HG03571 (cell line): ENCODE results near the gene CACNA1C.

Experiments used
- ATAC-seq: cut with Tn5 transposase; IDR thresholded peaks from one replicate; pipeline ENCODE4 v1.9.1; 2021; ENCODE audit not compliant: unreplicated experiment

Gene CACNA1C

DNA sequence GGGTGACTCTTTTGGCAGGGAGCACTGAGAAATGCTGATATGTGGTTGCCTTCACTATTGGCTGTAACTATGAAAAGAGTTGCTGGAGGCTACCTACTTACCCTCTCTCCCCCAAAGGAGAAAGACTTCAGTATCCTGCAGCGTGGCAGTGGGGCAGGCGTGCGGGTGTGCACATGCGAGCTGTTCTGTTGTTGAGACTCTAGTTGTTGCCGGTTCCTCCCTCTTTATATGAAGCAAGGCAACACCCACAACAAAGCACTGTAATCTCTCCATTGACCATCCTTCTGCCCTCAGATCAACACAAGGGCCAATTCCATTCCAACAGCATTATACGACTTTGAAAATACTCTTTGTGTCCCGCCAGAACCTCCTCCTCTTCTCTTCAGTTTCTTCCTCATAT is 259.4 kb downstream of the CACNA1C start:
- ATAC-seq = no peak

GRCh38 chr12:2312770-2313169 is 260.0 kb downstream of the CACNA1C start:
- ATAC-seq = no peak

DNA sequence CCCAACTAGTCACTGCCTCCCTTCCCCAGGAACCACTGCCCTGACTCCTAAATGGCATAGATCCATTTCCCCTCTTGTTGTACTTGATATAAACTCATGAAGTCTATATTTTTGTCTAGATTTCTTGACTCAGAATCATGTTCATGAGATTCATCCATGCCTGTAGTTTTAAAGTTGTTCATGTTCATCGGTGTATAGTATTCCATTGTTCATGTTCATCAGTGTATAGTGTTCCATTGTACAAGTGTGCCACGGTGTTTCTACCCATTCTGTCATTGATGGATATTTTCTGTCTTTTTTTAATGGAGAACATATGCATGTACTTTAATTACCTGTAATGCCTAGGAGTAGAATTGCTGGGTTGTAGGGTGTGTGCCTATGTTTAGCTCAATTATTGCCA is 261.7 kb downstream of the CACNA1C start:
- no peak for ATAC-seq

- ATAC-seq = no peak
Measured at GRCh38 chr12:2317772-2318171, 265.0 kb downstream of the CACNA1C start.

- ATAC-seq = no peak
Measured at GRCh38 chr12:2318286-2318685, 265.5 kb downstream of the CACNA1C start.

- no peak for ATAC-seq
Measured at GRCh38 chr12:2319136-2319535, 266.3 kb downstream of the CACNA1C start.

GRCh38 chr12:2319737-2320506 is 267.1 kb downstream of the CACNA1C start:
- ATAC-seq = no peak

DNA sequence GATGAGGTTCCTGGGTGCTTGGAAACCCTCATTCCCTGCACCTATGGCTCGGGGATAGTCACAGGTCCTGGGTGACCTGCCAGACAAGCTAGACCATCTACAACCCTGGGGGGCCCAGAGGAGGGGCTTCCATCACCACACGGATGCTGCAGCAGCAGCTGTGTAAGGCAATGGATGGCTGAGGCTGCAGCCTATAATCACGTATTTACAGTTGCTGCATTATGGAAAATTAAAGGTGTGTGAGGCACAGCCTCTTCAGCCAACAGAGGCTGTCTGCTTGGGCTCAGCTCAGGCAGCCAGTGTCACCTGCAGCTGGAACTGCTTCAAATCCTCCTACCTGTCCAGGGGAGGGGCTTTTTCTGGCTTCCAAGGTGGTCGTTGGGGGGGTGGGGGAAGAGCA is 268.1 kb downstream of the CACNA1C start:
- no peak for ATAC-seq

DNA sequence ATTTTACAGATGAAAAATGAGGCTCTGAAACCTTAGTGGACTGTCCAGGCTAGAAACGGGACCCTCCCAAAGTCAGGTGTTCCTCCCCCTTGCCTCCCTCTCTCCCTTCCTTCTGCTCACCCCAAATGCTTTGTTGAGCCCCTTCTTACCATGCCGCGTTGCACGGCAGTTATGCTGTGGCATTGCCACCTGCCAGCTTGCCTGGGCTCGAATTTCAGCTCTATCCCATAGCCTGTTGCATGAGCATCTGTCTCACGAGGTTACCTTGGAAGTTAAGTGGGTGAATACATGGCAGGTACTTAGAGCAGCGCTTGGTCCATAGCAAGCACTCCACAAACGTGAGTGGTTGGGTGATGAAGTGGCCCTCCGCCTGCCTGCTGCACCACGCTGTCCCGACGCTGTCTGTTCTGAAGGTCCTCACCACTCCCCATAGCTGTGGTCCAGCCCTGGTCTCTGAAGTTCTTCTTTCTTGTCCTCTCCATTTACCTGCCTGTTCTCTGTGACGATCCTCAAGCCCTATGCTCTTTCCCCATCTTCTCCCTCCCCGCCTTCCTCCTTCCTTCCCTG is 269.9 kb downstream of the CACNA1C start:
- no peak for ATAC-seq

DNA sequence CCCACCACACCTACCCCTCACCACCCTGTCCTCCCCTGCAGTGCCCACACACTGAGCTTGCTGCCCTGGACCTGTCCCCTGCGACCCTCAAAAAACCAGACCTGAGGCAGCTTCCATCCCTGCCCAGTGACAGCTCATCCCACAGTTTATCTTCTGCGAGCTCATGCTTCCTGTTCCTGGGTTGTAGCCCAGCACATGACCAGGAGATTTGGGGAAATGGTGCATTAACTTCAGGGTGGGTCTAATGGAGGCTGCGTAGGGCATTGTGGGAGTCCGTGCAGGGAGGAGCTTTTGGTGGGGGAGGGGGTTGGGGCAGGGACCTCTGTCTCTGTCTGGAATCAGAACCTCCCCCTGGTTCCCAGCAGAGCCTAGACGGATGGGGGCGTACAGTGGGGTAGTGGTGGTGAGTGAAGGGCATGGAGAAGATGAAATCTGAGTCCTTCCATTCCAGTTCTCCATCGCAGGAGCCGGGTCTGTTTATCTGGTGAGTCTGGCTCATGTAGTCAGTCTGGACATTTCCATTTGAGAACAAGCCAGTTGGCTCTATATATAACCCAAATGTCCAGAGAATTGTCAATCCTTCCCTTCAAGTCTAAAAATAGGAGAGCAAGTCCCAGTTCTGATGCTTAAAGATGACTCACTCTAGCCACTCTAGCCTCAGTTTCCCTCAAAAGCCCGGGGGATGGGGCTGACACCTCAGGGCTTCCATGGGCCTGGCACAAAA is 270.9 kb downstream of the CACNA1C start:
- ATAC-seq = no peak

- ATAC-seq = no peak
Measured at GRCh38 chr12:2324387-2324786, 271.6 kb downstream of the CACNA1C start.

DNA sequence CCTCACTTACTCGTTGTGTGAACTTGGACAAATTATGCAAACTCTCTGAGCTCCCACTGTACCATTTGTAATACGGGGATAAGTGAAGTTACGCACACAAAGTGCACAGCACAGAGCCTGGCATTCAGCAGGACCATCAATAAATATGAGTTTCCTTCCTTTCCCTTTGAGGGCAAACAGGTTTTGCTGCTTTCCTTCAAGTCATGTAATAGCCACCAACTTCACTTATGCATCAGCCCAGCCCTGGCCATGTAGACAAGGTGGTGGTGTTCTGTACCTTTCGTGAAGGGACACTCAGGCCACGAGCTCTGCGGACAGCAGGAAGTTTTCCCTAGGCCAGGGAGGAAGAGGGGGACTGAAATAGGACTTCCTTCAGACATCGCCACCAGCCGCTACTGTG is 272.7 kb downstream of the CACNA1C start:
- ATAC-seq = no peak

- ATAC-seq = no peak
Measured at GRCh38 chr12:2326470-2326869, 273.7 kb downstream of the CACNA1C start.

DNA sequence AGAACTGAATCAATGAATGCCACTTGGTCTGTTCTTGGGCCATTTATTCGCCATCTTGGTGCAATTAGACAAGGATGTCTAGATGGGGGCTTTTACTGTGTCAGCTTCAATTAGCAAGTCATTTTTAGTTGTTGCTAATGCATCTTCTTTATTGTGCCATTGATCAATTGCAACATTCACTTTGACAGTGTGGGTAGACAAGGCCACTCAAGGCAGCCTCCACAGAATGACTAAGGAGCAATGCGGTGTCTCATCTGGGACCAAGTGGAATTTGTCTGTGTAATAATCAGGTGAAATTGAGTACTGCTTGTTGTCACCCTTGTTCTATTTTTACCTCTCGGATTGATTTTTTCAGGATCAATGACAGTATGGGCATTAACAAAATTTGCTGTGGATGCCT is 275.9 kb downstream of the CACNA1C start:
- no peak for ATAC-seq

DNA sequence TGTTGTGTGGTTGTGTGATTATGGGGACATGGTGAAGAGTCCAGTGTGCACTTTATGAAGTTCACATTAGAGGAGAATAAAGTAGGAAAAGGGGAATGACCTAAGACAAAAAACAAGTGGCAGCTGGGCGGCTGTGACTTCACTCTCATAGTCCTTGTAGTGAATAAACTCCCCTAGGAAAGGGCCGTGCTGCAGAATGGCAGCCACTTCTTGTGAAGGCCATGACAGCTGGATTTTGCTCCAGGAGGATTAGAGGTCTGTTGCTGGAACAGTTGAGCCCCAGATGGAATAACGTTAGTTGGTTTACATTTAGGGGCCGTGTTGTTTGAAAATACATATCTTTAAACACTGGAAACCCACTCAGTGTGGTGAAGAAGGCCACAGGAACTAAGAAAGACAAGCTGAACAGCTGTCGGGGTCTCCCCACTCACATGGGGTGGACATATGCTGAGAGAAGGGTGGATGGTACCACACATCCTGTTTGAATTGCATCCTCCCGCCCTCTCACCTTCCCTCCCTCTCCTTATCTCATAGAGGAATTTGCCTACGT is 276.9 kb downstream of the CACNA1C start:
- ATAC-seq = no peak

GRCh38 chr12:2332236-2332635 is 279.4 kb downstream of the CACNA1C start:
- ATAC-seq = no peak

DNA sequence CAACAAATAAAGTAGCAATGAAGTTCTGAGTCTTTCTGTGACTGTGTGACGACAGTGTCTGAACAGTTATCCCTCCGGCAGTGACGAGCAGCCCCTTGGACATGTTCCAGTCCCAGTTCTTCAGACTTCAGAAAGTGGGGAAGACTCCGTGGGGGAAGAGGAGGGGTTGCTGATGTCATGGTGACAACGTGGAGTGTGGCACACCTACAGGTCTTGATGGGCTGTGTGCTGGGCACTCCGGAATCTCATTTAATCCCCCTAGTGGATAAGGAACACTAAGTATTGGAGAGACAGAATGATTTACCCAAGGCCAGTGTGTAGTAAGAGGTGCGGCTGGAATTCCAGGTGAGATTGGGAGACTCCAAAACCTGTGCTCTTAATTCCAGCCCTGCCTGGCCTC is 280.2 kb downstream of the CACNA1C start:
- ATAC-seq = no peak

- no peak for ATAC-seq
Measured at GRCh38 chr12:2333491-2334195, 280.9 kb downstream of the CACNA1C start.

DNA sequence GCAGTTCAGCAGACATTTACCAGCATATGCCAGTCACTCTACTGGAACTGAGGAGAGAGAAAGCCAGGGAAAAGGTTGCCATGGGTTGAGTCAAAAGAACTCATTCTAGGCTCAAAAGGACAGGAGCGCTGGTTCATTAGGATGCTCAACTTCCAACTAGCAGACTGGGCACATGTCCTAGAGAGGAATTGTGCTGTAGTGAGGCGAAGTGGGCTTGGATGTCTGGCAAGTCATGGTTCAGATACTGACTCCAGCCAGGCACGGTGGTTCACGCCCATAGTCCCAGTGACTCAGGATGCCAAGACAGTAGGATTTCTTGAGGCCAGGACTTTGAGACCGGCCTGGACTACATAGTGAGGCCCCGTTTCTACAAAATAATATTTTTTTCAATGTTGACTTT is 281.5 kb downstream of the CACNA1C start:
- no peak for ATAC-seq

GRCh38 chr12:2334689-2335088 is 281.9 kb downstream of the CACNA1C start:
- ATAC-seq = no peak

DNA sequence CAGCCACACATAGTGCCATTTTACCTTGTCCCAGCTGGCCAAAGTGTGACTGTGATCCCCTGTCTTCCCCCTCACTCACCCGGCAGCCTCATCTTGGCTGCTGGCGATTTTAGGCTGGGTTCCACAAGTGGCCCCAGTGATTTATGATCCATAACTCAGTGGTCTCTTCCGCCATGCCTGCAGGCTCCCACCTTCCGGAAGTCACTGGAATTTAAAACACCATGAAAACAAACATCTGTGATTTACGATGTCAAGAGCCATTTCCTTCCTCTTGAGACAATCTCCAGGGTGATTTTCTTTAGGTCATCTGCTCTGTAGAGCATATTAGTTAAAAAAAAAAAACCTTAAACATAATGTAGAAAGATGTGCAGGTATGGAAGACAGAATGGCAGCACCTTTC is 282.3 kb downstream of the CACNA1C start:
- ATAC-seq = no peak
